HCT116 (cell line): ENCODE results near the gene SLC4A9.

Source experiments
- CTCF ChIP-seq, 3 experiments: fragments of 200-600 bp in 1 of 3; sonication (generic) in 1 of 3; IDR thresholded peaks in 2 of 3; conservative IDR thresholded peaks in 1 of 3; 2 replicates each; pipeline ENCODE4 v1.5.1; 2012 to 2017; ENCODE audit warnings: low read depth in 2 of 3, low read length in 2 of 3, antibody characterized with exemption in 1 of 3, borderline replicate concordance in 1 of 3, control low read depth in 1 of 3, mild to moderate bottlenecking in 1 of 3, mixed read lengths in 1 of 3, mixed run types in 1 of 3, moderate library complexity in 1 of 3; ENCODE audit not compliant: insufficient read depth in 1 of 3
- EZH2 ChIP-seq: fragments of 200-600 bp; sonication (generic); IDR thresholded peaks from 2 replicates; pipeline ENCODE4 v1.6.1; 2017; ENCODE audit warnings: antibody characterized with exemption, mixed run types
- JUND ChIP-seq: IDR thresholded peaks from 2 replicates; pipeline ENCODE4 v1.6.1; 2012
- MAX ChIP-seq: IDR thresholded peaks from 2 replicates; pipeline ENCODE4 v1.6.1; 2012
- ZNF274 ChIP-seq: fragments of 200-500 bp; sonication (Bioruptor generic); IDR thresholded peaks from 2 replicates; pipeline ENCODE4 v1.6.1; 2014; ENCODE audit warnings: mild to moderate bottlenecking, low read depth, low read length, inconsistent platforms

DNA sequence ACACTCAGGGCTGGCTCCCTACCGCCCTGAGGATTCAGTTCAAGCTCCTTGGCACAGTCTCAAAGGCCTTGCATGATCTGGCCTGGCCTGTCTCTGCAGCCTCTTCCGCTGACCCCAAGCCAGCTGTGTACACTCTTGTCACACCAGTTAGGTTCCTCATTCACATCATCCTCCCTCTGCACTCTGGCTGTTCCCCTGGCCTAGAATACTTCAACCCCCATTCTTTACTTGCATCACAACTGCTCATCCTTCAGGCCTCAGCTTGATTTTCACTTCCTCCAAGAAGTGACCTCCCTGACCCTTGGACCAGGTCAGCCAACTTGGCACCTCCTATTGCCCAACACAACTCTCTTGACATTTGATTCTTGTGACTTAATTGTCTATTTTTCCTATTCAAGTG lies 38.2 kb upstream of the SLC4A9 start:
- no peak for TF ChIP-seq JUND
- TF ChIP-seq ZNF274, result no peak
- TF ChIP-seq CTCF (IDR thresholded peaks at IDR 0.05 in 2 of 3, conservative IDR thresholded peaks at IDR 0.05 in 1 of 3; ENCODE audit: borderline replicate concordance in 1 of 3, insufficient read depth in 1 of 3, low read depth in 2 of 3, low read length in 2 of 3), result no peak
- no peak for TF ChIP-seq EZH2
- no peak for TF ChIP-seq MAX
